Gastroesophageal sphincter (tissue), 3 donors: Measurements from ENCODE around the gene PLEKHD1.

Source experiments
- CTCF ChIP-seq, 4 experiments: fragments of 200-600 bp in 2 of 4; fragments of 450-650 bp in 2 of 4; sonication (generic) in 1 of 4; IDR thresholded peaks; one replicate each; pipeline ENCODE4 v1.5.1; 2017 to 2019; ENCODE audit warnings: antibody characterized with exemption in 4 of 4, mild to moderate bottlenecking in 2 of 4, moderate library complexity in 2 of 4
- EP300 ChIP-seq: sonication (generic); formaldehyde crosslinking; IDR thresholded peaks from one replicate; pipeline ENCODE4 v1.6.1; 2017; ENCODE audit warnings: antibody characterized with exemption, mild to moderate bottlenecking
- POLR2AphosphoS5 ChIP-seq: sonication (generic); formaldehyde crosslinking; IDR thresholded peaks from one replicate; pipeline ENCODE4 v1.6.1; 2017; ENCODE audit warnings: antibody characterized with exemption

- TF ChIP-seq CTCF (IDR thresholded peaks at IDR 0.05) (no peak), POLR2AphosphoS5 (no peak), EP300 (no peak)
Observed at GRCh38 chr14:69468949-69469348, 15.6 kb upstream of the PLEKHD1 start.
